ENCODE results near the gene NLGN1. TPM values are rescaled to one million over a fixed set of nuclear protein-coding genes. Genes with fewer than 3 reads are reported as not detected.

Gene NLGN1
- total and polyA plus RNA-seq, 2 of the 8 experiments (the other 6 are each of a cell fraction or from before 2014, with no cell fraction given) = 7.8 to 14.8 TPM

- TF ChIP-seq, protein P1, sequence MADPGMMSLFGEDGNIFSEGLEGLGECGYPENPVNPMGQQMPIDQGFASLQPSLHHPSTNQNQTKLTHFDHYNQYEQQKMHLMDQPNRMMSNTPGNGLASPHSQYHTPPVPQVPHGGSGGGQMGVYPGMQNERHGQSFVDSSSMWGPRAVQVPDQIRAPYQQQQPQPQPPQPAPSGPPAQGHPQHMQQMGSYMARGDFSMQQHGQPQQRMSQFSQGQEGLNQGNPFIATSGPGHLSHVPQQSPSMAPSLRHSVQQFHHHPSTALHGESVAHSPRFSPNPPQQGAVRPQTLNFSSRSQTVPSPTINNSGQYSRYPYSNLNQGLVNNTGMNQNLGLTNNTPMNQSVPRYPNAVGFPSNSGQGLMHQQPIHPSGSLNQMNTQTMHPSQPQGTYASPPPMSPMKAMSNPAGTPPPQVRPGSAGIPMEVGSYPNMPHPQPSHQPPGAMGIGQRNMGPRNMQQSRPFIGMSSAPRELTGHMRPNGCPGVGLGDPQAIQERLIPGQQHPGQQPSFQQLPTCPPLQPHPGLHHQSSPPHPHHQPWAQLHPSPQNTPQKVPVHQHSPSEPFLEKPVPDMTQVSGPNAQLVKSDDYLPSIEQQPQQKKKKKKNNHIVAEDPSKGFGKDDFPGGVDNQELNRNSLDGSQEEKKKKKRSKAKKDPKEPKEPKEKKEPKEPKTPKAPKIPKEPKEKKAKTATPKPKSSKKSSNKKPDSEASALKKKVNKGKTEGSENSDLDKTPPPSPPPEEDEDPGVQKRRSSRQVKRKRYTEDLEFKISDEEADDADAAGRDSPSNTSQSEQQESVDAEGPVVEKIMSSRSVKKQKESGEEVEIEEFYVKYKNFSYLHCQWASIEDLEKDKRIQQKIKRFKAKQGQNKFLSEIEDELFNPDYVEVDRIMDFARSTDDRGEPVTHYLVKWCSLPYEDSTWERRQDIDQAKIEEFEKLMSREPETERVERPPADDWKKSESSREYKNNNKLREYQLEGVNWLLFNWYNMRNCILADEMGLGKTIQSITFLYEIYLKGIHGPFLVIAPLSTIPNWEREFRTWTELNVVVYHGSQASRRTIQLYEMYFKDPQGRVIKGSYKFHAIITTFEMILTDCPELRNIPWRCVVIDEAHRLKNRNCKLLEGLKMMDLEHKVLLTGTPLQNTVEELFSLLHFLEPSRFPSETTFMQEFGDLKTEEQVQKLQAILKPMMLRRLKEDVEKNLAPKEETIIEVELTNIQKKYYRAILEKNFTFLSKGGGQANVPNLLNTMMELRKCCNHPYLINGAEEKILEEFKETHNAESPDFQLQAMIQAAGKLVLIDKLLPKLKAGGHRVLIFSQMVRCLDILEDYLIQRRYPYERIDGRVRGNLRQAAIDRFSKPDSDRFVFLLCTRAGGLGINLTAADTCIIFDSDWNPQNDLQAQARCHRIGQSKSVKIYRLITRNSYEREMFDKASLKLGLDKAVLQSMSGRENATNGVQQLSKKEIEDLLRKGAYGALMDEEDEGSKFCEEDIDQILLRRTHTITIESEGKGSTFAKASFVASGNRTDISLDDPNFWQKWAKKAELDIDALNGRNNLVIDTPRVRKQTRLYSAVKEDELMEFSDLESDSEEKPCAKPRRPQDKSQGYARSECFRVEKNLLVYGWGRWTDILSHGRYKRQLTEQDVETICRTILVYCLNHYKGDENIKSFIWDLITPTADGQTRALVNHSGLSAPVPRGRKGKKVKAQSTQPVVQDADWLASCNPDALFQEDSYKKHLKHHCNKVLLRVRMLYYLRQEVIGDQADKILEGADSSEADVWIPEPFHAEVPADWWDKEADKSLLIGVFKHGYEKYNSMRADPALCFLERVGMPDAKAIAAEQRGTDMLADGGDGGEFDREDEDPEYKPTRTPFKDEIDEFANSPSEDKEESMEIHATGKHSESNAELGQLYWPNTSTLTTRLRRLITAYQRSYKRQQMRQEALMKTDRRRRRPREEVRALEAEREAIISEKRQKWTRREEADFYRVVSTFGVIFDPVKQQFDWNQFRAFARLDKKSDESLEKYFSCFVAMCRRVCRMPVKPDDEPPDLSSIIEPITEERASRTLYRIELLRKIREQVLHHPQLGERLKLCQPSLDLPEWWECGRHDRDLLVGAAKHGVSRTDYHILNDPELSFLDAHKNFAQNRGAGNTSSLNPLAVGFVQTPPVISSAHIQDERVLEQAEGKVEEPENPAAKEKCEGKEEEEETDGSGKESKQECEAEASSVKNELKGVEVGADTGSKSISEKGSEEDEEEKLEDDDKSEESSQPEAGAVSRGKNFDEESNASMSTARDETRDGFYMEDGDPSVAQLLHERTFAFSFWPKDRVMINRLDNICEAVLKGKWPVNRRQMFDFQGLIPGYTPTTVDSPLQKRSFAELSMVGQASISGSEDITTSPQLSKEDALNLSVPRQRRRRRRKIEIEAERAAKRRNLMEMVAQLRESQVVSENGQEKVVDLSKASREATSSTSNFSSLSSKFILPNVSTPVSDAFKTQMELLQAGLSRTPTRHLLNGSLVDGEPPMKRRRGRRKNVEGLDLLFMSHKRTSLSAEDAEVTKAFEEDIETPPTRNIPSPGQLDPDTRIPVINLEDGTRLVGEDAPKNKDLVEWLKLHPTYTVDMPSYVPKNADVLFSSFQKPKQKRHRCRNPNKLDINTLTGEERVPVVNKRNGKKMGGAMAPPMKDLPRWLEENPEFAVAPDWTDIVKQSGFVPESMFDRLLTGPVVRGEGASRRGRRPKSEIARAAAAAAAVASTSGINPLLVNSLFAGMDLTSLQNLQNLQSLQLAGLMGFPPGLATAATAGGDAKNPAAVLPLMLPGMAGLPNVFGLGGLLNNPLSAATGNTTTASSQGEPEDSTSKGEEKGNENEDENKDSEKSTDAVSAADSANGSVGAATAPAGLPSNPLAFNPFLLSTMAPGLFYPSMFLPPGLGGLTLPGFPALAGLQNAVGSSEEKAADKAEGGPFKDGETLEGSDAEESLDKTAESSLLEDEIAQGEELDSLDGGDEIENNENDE (IDR thresholded peaks at IDR 0.05; ENCODE audit: insufficient replicate concordance, low read length) = no peak
- no peak for TF ChIP-seq TBP (IDR thresholded peaks at IDR 0.05; ENCODE audit: low read depth, low read length)
These were observed 794.4 kb downstream of the NLGN1 start (continued) for GRCh38 chr3:174191895-174192294.
